ENCODE data around the gene GAB2.

GAB2 gene

GRCh38 chr11:78192911-78193351 is 224.7 kb downstream of the GAB2 start:
- Histone ChIP-seq H3K36me3 (ENCODE audit: control insufficient read depth, insufficient read depth, low read length) (no peaks in the 10 kb centered on the region), H3K4me1 (ENCODE audit: control insufficient read depth, insufficient read depth, low read length) (peaks cover 13% of the 10 kb centered on the region), H3K4me3 (ENCODE audit: low read length) (no peak overlapping the region), H3K9me3 (ENCODE audit: control insufficient read depth, low read length) (no peaks in the 10 kb centered on the region), H3K9ac (ENCODE audit: low read length) (no peak overlapping the region), H3K27me3 (ENCODE audit: control insufficient read depth, insufficient read depth, low read length) (no peaks in the 10 kb centered on the region)

- Histone ChIP-seq H3K36me3 (ENCODE audit: control insufficient read depth, insufficient read depth, low read length) (no peaks in the 10 kb centered on the region), H3K4me1 (ENCODE audit: control insufficient read depth, insufficient read depth, low read length) (peaks cover 19% of the 10 kb centered on the region), H3K9me3 (ENCODE audit: control insufficient read depth, low read length) (no peaks in the 10 kb centered on the region), H3K9ac (ENCODE audit: low read length) (no peak overlapping the region), H3K27me3 (ENCODE audit: control insufficient read depth, insufficient read depth, low read length) (no peaks in the 10 kb centered on the region), H3K4me3 (ENCODE audit: low read length) (no peak overlapping the region)
Measured at GRCh38 chr11:78192223-78192719, 225.3 kb downstream of the GAB2 start.

- no peaks in the 10 kb centered on the region for H3K27me3 ChIP-seq (ENCODE audit: control insufficient read depth, insufficient read depth, low read length)
- H3K9ac ChIP-seq (ENCODE audit: low read length) = no peak overlapping the region
- no peak overlapping the region for H3K4me3 ChIP-seq (ENCODE audit: low read length)
- H3K36me3 ChIP-seq (ENCODE audit: control insufficient read depth, insufficient read depth, low read length) = no peaks in the 10 kb centered on the region
- H3K9me3 ChIP-seq (ENCODE audit: control insufficient read depth, low read length) = no peaks in the 10 kb centered on the region
- peaks cover 24% of the 10 kb centered on the region for H3K4me1 ChIP-seq (ENCODE audit: control insufficient read depth, insufficient read depth, low read length)
Measured at GRCh38 chr11:78190871-78191538, 226.6 kb downstream of the GAB2 start.

- Histone ChIP-seq H3K9me3 (ENCODE audit: control insufficient read depth, low read length) (no peaks in the 10 kb centered on the region), H3K27me3 (ENCODE audit: control insufficient read depth, insufficient read depth, low read length) (no peaks in the 10 kb centered on the region), H3K4me3 (ENCODE audit: low read length) (no peak overlapping the region), H3K4me1 (ENCODE audit: control insufficient read depth, insufficient read depth, low read length) (peaks cover 24% of the 10 kb centered on the region), H3K9ac (ENCODE audit: low read length) (no peak overlapping the region), H3K36me3 (ENCODE audit: control insufficient read depth, insufficient read depth, low read length) (no peaks in the 10 kb centered on the region)
Measured at GRCh38 chr11:78190374-78190773, 227.2 kb downstream of the GAB2 start.

GRCh38 chr11:78189851-78190250 is 227.8 kb downstream of the GAB2 start:
- peaks cover 24% of the 10 kb centered on the region for H3K4me1 ChIP-seq (ENCODE audit: control insufficient read depth, insufficient read depth, low read length)
- no peaks in the 10 kb centered on the region for H3K9me3 ChIP-seq (ENCODE audit: control insufficient read depth, low read length)
- peak overlapping the region; percentile 74 for H3K9ac ChIP-seq (ENCODE audit: low read length)
- H3K27me3 ChIP-seq (ENCODE audit: control insufficient read depth, insufficient read depth, low read length) = no peaks in the 10 kb centered on the region
- no peaks in the 10 kb centered on the region for H3K36me3 ChIP-seq (ENCODE audit: control insufficient read depth, insufficient read depth, low read length)
- no peak overlapping the region for H3K4me3 ChIP-seq (ENCODE audit: low read length)

GRCh38 chr11:78189174-78189724 is 228.4 kb downstream of the GAB2 start:
- H3K4me1 ChIP-seq (ENCODE audit: control insufficient read depth, insufficient read depth, low read length) = peaks cover 24% of the 10 kb centered on the region
- H3K9ac ChIP-seq (ENCODE audit: low read length) = peak overlapping the region; percentile 74
- H3K9me3 ChIP-seq (ENCODE audit: control insufficient read depth, low read length) = no peaks in the 10 kb centered on the region
- H3K27me3 ChIP-seq (ENCODE audit: control insufficient read depth, insufficient read depth, low read length) = no peaks in the 10 kb centered on the region
- H3K4me3 ChIP-seq (ENCODE audit: low read length) = peak overlapping the region; percentile 92
- H3K36me3 ChIP-seq (ENCODE audit: control insufficient read depth, insufficient read depth, low read length) = no peaks in the 10 kb centered on the region

- no peaks in the 10 kb centered on the region for H3K9me3 ChIP-seq (ENCODE audit: control insufficient read depth, low read length)
- peak within 1 kb of the TSS; percentile 92 for H3K4me3 ChIP-seq (ENCODE audit: low read length)
- H3K27me3 ChIP-seq (ENCODE audit: control insufficient read depth, insufficient read depth, low read length) = no peaks in the 10 kb centered on the region
- H3K4me1 ChIP-seq (ENCODE audit: control insufficient read depth, insufficient read depth, low read length) = peaks cover 24% of the 10 kb centered on the region
- no peaks in the 10 kb centered on the region for H3K36me3 ChIP-seq (ENCODE audit: control insufficient read depth, insufficient read depth, low read length)
- peak within 1 kb of the TSS; percentile 74 for H3K9ac ChIP-seq (ENCODE audit: low read length)
Measured at GRCh38 chr11:78188286-78189173, 229.1 kb downstream of the GAB2 start, which contains the start of the genes KCTD21 and USP35. Gene KCTD21 (minus strand): TSS chr11:78188626. CDS start chr11:78174554, 14,072 bp downstream. Gene USP35 (plus strand): TSS chr11:78188919. CDS start chr11:78196246, 7,327 bp downstream.

GRCh38 chr11:78187366-78188285 is 230.0 kb downstream of the GAB2 start:
- Histone ChIP-seq H3K36me3 (ENCODE audit: control insufficient read depth, insufficient read depth, low read length) (no peaks in the 10 kb centered on the region), H3K27me3 (ENCODE audit: control insufficient read depth, insufficient read depth, low read length) (no peaks in the 10 kb centered on the region), H3K4me1 (ENCODE audit: control insufficient read depth, insufficient read depth, low read length) (peaks cover 24% of the 10 kb centered on the region), H3K9ac (ENCODE audit: low read length) (peak overlapping the region; percentile 58), H3K9me3 (ENCODE audit: control insufficient read depth, low read length) (no peaks in the 10 kb centered on the region), H3K4me3 (ENCODE audit: low read length) (peak overlapping the region; percentile 92)

- no peak overlapping the region for H3K4me3 ChIP-seq (ENCODE audit: low read length)
Measured at GRCh38 chr11:78181185-78181584, 236.4 kb downstream of the GAB2 start.

GRCh38 chr11:78180751-78181150 is 236.9 kb downstream of the GAB2 start:
- Histone ChIP-seq H3K4me1 (ENCODE audit: control insufficient read depth, insufficient read depth, low read length) (no peaks in the 10 kb centered on the region), H3K4me3 (ENCODE audit: low read length) (no peak overlapping the region), H3K9ac (ENCODE audit: low read length) (no peak overlapping the region), H3K9me3 (ENCODE audit: control insufficient read depth, low read length) (no peaks in the 10 kb centered on the region), H3K27me3 (ENCODE audit: control insufficient read depth, insufficient read depth, low read length) (no peaks in the 10 kb centered on the region), H3K36me3 (ENCODE audit: control insufficient read depth, insufficient read depth, low read length) (no peaks in the 10 kb centered on the region)

More at GRCh38 chr11:78181185-78181584, 236.4 kb downstream of the GAB2 start:
- Histone ChIP-seq H3K36me3 (ENCODE audit: control insufficient read depth, insufficient read depth, low read length) (no peaks in the 10 kb centered on the region), H3K27me3 (ENCODE audit: control insufficient read depth, insufficient read depth, low read length) (no peaks in the 10 kb centered on the region), H3K9ac (ENCODE audit: low read length) (no peak overlapping the region), H3K9me3 (ENCODE audit: control insufficient read depth, low read length) (no peaks in the 10 kb centered on the region), H3K4me1 (ENCODE audit: control insufficient read depth, insufficient read depth, low read length) (peaks cover under 1% of the 10 kb centered on the region)

- H3K9me3 ChIP-seq (ENCODE audit: control insufficient read depth, low read length) = no peaks in the 10 kb centered on the region
- H3K27me3 ChIP-seq (ENCODE audit: control insufficient read depth, insufficient read depth, low read length) = no peaks in the 10 kb centered on the region
- no peak overlapping the region for H3K4me3 ChIP-seq (ENCODE audit: low read length)
- no peaks in the 10 kb centered on the region for H3K36me3 ChIP-seq (ENCODE audit: control insufficient read depth, insufficient read depth, low read length)
- no peaks in the 10 kb centered on the region for H3K4me1 ChIP-seq (ENCODE audit: control insufficient read depth, insufficient read depth, low read length)
- H3K9ac ChIP-seq (ENCODE audit: low read length) = no peak overlapping the region
Measured at GRCh38 chr11:78179459-78180071, 238.1 kb downstream of the GAB2 start.
